B cell (primary cell): ENCODE results near the gene ZNF586.

Experiments
- EZH2 ChIP-seq: IDR thresholded peaks from 2 replicates; pipeline ENCODE4 v1.6.1; 2012; ENCODE audit warnings: borderline replicate concordance, low read depth, mild to moderate bottlenecking, moderate library complexity, low read length; ENCODE audit not compliant: insufficient read depth, poor library complexity, severe bottlenecking
- TF ChIP-seq, protein P1 (sequence below): fragments of 200-600 bp; IDR thresholded peaks from one replicate; pipeline ENCODE4 v1.8.0; 2022; ENCODE audit warnings: antibody characterized with exemption, mild to moderate bottlenecking

DNA sequence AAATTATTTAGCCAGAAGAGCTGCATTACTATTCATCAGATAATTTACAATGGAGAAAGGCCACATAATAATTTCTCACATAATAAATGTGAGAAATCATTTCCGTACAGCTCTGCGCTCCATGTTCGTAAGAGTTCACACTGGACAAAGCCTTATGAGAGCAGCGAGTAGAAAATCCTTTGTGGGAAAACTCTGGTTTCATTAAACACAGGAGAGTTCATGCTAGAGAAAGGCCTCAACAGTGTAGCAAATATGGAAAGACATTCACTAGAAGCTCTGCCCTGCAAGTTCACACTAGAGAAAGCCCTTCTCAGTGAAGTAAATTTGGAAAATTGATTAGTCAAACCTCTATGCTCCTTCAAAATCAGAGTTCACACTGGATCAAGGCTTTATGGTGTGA is 14.4 kb upstream of the ZNF586 start:
- TF ChIP-seq, protein P1, sequence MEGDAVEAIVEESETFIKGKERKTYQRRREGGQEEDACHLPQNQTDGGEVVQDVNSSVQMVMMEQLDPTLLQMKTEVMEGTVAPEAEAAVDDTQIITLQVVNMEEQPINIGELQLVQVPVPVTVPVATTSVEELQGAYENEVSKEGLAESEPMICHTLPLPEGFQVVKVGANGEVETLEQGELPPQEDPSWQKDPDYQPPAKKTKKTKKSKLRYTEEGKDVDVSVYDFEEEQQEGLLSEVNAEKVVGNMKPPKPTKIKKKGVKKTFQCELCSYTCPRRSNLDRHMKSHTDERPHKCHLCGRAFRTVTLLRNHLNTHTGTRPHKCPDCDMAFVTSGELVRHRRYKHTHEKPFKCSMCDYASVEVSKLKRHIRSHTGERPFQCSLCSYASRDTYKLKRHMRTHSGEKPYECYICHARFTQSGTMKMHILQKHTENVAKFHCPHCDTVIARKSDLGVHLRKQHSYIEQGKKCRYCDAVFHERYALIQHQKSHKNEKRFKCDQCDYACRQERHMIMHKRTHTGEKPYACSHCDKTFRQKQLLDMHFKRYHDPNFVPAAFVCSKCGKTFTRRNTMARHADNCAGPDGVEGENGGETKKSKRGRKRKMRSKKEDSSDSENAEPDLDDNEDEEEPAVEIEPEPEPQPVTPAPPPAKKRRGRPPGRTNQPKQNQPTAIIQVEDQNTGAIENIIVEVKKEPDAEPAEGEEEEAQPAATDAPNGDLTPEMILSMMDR = no peak
- no peak for TF ChIP-seq EZH2
